IPS-18a (cell line): ENCODE data around the gene NDUFA12.
"Not testable (repeated sequence)": the region's sequence is repeated elsewhere in the genome, so short reads cannot be mapped to it uniquely, and the experiment has no call there.

Experiments
- H3K27ac ChIP-seq: one replicate; pipeline ENCODE4 v1.5.1; 2013; ENCODE audit warnings: low read length
- H3K27me3 ChIP-seq: one replicate; pipeline ENCODE4 v1.6.1; 2013; ENCODE audit warnings: mild to moderate bottlenecking, low read length; ENCODE audit not compliant: control insufficient read depth, insufficient read depth
- H3K36me3 ChIP-seq: one replicate; pipeline ENCODE4 v1.6.1; 2013; ENCODE audit warnings: low read depth, low read length; ENCODE audit not compliant: control insufficient read depth
- H3K4me1 ChIP-seq: one replicate; pipeline ENCODE4 v1.6.1; 2013; ENCODE audit warnings: low read depth, low read length; ENCODE audit not compliant: control insufficient read depth
- H3K4me3 ChIP-seq: one replicate; pipeline ENCODE4 v1.5.1; 2013; ENCODE audit warnings: low read length
- H3K9ac ChIP-seq: one replicate; pipeline ENCODE4 v1.6.1; 2013; ENCODE audit warnings: mild to moderate bottlenecking, low read length, moderate library complexity
- H3K9me3 ChIP-seq: one replicate; pipeline ENCODE4 v1.6.1; 2013; ENCODE audit warnings: low read depth, low read length; ENCODE audit not compliant: control insufficient read depth

Gene NDUFA12

GRCh38 chr12:94998326-94998725 is 5.2 kb downstream of the NDUFA12 start:
- peaks cover 10% of the 10 kb centered on the region for H3K36me3 ChIP-seq
- H3K4me3 ChIP-seq, result no peak overlapping the region
- no peaks in the 10 kb centered on the region for H3K9me3 ChIP-seq
- no peak overlapping the region for H3K27ac ChIP-seq
- no peaks in the 10 kb centered on the region for H3K4me1 ChIP-seq
- H3K9ac ChIP-seq, result no peak overlapping the region
- H3K27me3 ChIP-seq, result no peaks in the 10 kb centered on the region

GRCh38 chr12:94997726-94998125 is 5.8 kb downstream of the NDUFA12 start:
- Histone ChIP-seq H3K27me3 (no peaks in the 10 kb centered on the region), H3K36me3 (peaks cover 10% of the 10 kb centered on the region), H3K9ac (no peak overlapping the region), H3K4me1 (no peaks in the 10 kb centered on the region), H3K27ac (no peak overlapping the region), H3K4me3 (no peak overlapping the region), H3K9me3 (no peaks in the 10 kb centered on the region)

- no peak overlapping the region for H3K27ac ChIP-seq
- H3K4me3 ChIP-seq, result no peak overlapping the region
- H3K36me3 ChIP-seq, result peaks cover 14% of the 10 kb centered on the region
- no peak overlapping the region for H3K9ac ChIP-seq
- H3K27me3 ChIP-seq, result no peaks in the 10 kb centered on the region
- H3K9me3 ChIP-seq, result no peaks in the 10 kb centered on the region
- no peaks in the 10 kb centered on the region for H3K4me1 ChIP-seq
These were observed 6.4 kb downstream of the NDUFA12 start for GRCh38 chr12:94997061-94997460.

DNA sequence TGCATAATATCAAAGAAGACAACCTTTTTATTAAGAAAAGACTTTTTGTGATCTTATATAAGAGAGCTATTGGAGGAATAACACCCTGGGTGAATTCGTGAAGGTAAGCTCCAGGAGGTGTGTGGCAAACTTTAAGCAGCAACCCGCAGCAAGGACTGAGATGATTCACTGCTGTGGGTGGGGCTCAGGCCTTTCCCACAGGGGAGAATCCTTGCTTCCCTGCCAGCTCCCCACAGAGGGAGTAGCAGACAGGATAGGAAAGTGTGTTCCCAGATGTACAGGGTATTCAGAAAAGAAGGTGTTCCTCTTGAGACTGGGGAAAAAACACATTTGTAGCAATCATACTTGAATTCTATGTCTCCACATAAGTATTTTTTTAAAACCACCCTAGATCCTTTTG is 9.2 kb downstream of the NDUFA12 start:
- no peak overlapping the region for H3K9ac ChIP-seq
- no peak overlapping the region for H3K27ac ChIP-seq
- H3K9me3 ChIP-seq, result no peaks in the 10 kb centered on the region

DNA sequence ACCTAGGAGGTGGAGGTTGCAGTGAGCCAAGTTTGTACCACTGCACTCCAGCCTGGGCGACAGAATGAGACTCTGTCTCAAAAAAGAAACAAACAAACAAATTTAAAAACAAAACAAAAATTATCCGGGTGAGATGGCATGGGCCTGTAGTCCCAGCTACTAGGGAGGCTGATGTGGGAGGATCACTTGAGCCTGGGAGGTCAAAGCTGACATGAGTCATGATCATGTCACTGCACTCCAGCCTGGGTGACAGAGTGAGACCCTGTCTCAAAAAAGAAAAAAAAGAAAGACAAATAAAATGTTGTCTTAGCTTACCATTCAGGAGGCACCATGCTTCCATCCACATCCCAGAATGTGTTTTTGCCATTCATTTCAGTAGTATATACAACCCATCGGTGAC is 9.6 kb downstream of the NDUFA12 start:
- not testable (repeated sequence) for H3K9ac ChIP-seq, H3K27me3 ChIP-seq, H3K36me3 ChIP-seq, H3K4me1 ChIP-seq, H3K9me3 ChIP-seq, H3K27ac ChIP-seq, H3K4me3 ChIP-seq

More for the DNA sequence above, 9.2 kb downstream of the NDUFA12 start:
- Histone ChIP-seq H3K4me3 (no peak overlapping the region), H3K27me3 (no peaks in the 10 kb centered on the region), H3K36me3 (peaks cover 4% of the 10 kb centered on the region), H3K4me1 (no peaks in the 10 kb centered on the region)

- Histone ChIP-seq H3K36me3 (peaks cover 4% of the 10 kb centered on the region), H3K4me3 (no peak overlapping the region), H3K27me3 (no peaks in the 10 kb centered on the region), H3K9ac (no peak overlapping the region), H3K27ac (no peak overlapping the region), H3K9me3 (no peaks in the 10 kb centered on the region), H3K4me1 (no peaks in the 10 kb centered on the region)
These were observed 13.3 kb downstream of the NDUFA12 start for GRCh38 chr12:94990222-94990621.

DNA sequence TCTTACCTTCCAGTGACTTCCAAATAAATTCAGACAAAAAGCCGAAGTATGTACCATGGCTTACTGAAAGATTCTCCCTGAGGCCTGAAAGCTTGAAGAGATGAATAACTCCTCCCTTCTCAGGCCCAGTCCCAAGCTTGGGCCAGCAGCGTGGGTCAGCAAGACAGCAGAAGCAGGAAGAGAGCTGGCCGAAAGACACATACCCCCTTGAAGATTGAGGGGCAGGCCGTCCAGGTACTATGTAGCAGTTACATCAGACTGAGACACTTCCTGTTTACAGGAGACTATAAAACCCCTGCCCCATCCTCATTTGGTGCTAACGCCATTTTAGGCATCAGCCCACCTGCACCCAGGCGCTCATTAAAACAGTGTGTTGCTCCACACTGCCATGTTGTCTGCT is 15.0 kb downstream of the NDUFA12 start:
- H3K4me3 ChIP-seq, result no peak overlapping the region
- no peak overlapping the region for H3K27ac ChIP-seq
- no peaks in the 10 kb centered on the region for H3K4me1 ChIP-seq
- H3K9ac ChIP-seq, result no peak overlapping the region
- H3K36me3 ChIP-seq, result peaks cover 4% of the 10 kb centered on the region
- H3K9me3 ChIP-seq, result no peaks in the 10 kb centered on the region
- H3K27me3 ChIP-seq, result no peaks in the 10 kb centered on the region

GRCh38 chr12:94987801-94988200 is 15.7 kb downstream of the NDUFA12 start:
- Histone ChIP-seq H3K27ac (no peak overlapping the region), H3K36me3 (peaks cover 4% of the 10 kb centered on the region), H3K4me3 (no peak overlapping the region)

DNA sequence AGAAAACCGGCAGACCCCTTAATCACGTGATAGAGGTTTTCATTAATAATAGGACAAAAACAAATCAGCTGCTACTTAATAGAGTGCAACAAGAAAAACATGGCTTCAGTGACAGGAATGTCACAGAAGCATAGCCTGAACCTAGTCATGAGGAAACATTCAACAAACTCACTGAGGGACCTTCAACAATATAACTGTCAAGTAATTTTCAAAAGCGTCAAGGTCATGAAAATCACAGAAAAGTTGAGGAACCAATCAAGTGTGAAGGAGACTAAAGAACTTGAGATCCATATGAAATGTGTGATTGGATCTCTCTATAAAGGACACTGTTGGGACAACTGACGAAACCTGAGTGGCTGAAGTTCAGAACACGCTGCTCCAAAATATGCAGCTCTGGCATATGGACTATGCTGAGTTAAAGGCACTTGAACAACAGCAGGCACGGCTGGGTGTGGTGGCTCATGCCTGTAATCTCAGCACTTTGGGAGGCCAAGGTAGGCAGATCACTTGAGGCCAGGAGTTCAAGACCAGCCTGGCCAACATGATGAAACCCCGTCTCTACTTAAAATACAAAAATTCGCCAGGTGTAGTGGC is 16.3 kb downstream of the NDUFA12 start:
- Histone ChIP-seq H3K27me3 (no peaks in the 10 kb centered on the region), H3K27ac (no peak overlapping the region), H3K9me3 (no peaks in the 10 kb centered on the region), H3K4me3 (no peak overlapping the region), H3K36me3 (no peaks in the 10 kb centered on the region), H3K9ac (no peak overlapping the region), H3K4me1 (no peaks in the 10 kb centered on the region)

More at GRCh38 chr12:94987801-94988200, 15.7 kb downstream of the NDUFA12 start:
- Histone ChIP-seq H3K27me3 (no peaks in the 10 kb centered on the region), H3K9me3 (no peaks in the 10 kb centered on the region), H3K9ac (no peak overlapping the region), H3K4me1 (no peaks in the 10 kb centered on the region)

GRCh38 chr12:94985099-94985498 is 18.4 kb downstream of the NDUFA12 start:
- not testable (repeated sequence) for H3K9me3 ChIP-seq, H3K4me1 ChIP-seq, H3K4me3 ChIP-seq, H3K36me3 ChIP-seq, H3K27ac ChIP-seq, H3K27me3 ChIP-seq, H3K9ac ChIP-seq

DNA sequence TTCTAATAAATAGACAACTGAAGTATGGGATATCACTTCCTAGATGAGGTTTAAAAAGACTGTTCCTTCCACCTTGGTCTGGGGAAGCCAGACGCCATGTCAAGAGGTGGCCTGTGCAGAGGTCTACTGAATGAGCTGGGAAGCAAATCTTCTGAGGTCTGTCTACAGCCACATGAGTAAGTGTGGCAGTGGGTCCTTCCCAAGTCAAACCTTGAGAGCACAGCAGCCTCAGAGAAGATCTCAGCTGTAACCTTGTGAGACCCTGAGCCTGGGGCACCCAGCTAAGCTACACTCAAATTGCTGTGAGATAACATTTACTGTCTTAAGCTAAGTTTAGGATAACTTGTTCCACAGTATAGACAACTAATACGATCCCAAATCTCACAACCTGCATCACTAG is 20.2 kb downstream of the NDUFA12 start:
- Histone ChIP-seq H3K4me1 (no peaks in the 10 kb centered on the region), H3K9me3 (no peaks in the 10 kb centered on the region), H3K9ac (no peak overlapping the region), H3K27me3 (no peaks in the 10 kb centered on the region), H3K27ac (no peak overlapping the region), H3K36me3 (no peaks in the 10 kb centered on the region), H3K4me3 (no peak overlapping the region)

GRCh38 chr12:94982456-94982855 is 21.0 kb downstream of the NDUFA12 start:
- Histone ChIP-seq H3K9ac (no peak overlapping the region), H3K4me1 (no peaks in the 10 kb centered on the region), H3K36me3 (no peaks in the 10 kb centered on the region), H3K4me3 (no peak overlapping the region), H3K27me3 (no peaks in the 10 kb centered on the region), H3K9me3 (no peaks in the 10 kb centered on the region), H3K27ac (no peak overlapping the region)
